NCI-H187 (cell line): ENCODE data around the gene AARS2.

ENCODE experiments used
- DNase-seq, 2 experiments: peaks; one replicate each; lab custom pipeline; 2025; lab: John Stamatoyannopoulos, UW

Gene AARS2

GRCh38 chr6:44262467-44263353 is 50.4 kb downstream of the AARS2 start:
- DNase-seq = no peak

- DNase-seq = no peak
Observed at GRCh38 chr6:44261581-44261980, 51.6 kb downstream of the AARS2 start.

GRCh38 chr6:44260451-44261297 is 52.5 kb downstream of the AARS2 start:
- no peak for DNase-seq

- DNase-seq = no peak
Observed at GRCh38 chr6:44260011-44260410, 53.1 kb downstream of the AARS2 start.

- no peak for DNase-seq
Observed at GRCh38 chr6:44258921-44259320, 54.2 kb downstream of the AARS2 start.

GRCh38 chr6:44258325-44258863 is 54.8 kb downstream of the AARS2 start:
- no peak for DNase-seq

- DNase-seq = no peak
Observed at GRCh38 chr6:44257753-44258324, 55.3 kb downstream of the AARS2 start.

GRCh38 chr6:44257025-44257752 is 56.0 kb downstream of the AARS2 start, which contains the start of gene SLC35B2:
TSS of gene SLC35B2 (minus strand) at chr6:44257528. CDS start at chr6:44257410, 118 bp downstream.
- peak; percentile 28 to 64 for DNase-seq

- no peak for DNase-seq
Observed at GRCh38 chr6:44256775-44257024, 56.4 kb downstream of the AARS2 start.

GRCh38 chr6:44255871-44256774 is 57.0 kb downstream of the AARS2 start:
- DNase-seq = no peak

- DNase-seq = no peak
Observed at GRCh38 chr6:44255105-44255808, 57.9 kb downstream of the AARS2 start.

- no peak for DNase-seq
Observed at GRCh38 chr6:44254191-44255104, 58.7 kb downstream of the AARS2 start.

- no peak for DNase-seq
Observed at GRCh38 chr6:44253307-44254101, 59.6 kb downstream of the AARS2 start.

GRCh38 chr6:44251576-44252524 is 61.3 kb downstream of the AARS2 start:
- DNase-seq = no peak

- DNase-seq = no peak
Observed at GRCh38 chr6:44250718-44251123, 62.4 kb downstream of the AARS2 start.

GRCh38 chr6:44250067-44250717 is 63.0 kb downstream of the AARS2 start:
- no peak for DNase-seq
